Stomach (tissue), 4 donors: ENCODE results near the gene GAS6.

Experiments
- EP300 ChIP-seq: sonication (generic); formaldehyde crosslinking; IDR thresholded peaks from one replicate; pipeline ENCODE4 v1.6.1; 2017; ENCODE audit warnings: antibody characterized with exemption
- POLR2A ChIP-seq, 4 donors: fragments of 450-650 bp; IDR thresholded peaks; one replicate each; pipeline ENCODE4 v1.6.1; 2016; ENCODE audit warnings: antibody characterized with exemption in 4 of 4, control low read depth in 2 of 4, mild to moderate bottlenecking in 1 of 4, moderate library complexity in 1 of 4
- POLR2AphosphoS5 ChIP-seq, 3 donors: sonication (generic); formaldehyde crosslinking; IDR thresholded peaks; one replicate each; pipeline ENCODE4 v1.6.1; 2016; ENCODE audit warnings: antibody characterized with exemption in 3 of 3
- TF ChIP-seq, protein P1 (sequence below), 7 experiments: fragments of 450-650 bp in 4 of 7; fragments of 200-600 bp in 3 of 7; sonication (generic) in 3 of 7; IDR thresholded peaks; one replicate each; pipeline ENCODE4 v1.5.1; 2016 to 2019; ENCODE audit warnings: antibody characterized with exemption in 7 of 7, control low read depth in 2 of 7, mild to moderate bottlenecking in 1 of 7

- TF ChIP-seq POLR2A (IDR thresholded peaks at IDR 0.05) (no peak), EP300 (no peak), POLR2AphosphoS5 (IDR thresholded peaks at IDR 0.05) (peak in 1 of 3 donors; percentile 4)
- TF ChIP-seq, protein P1, sequence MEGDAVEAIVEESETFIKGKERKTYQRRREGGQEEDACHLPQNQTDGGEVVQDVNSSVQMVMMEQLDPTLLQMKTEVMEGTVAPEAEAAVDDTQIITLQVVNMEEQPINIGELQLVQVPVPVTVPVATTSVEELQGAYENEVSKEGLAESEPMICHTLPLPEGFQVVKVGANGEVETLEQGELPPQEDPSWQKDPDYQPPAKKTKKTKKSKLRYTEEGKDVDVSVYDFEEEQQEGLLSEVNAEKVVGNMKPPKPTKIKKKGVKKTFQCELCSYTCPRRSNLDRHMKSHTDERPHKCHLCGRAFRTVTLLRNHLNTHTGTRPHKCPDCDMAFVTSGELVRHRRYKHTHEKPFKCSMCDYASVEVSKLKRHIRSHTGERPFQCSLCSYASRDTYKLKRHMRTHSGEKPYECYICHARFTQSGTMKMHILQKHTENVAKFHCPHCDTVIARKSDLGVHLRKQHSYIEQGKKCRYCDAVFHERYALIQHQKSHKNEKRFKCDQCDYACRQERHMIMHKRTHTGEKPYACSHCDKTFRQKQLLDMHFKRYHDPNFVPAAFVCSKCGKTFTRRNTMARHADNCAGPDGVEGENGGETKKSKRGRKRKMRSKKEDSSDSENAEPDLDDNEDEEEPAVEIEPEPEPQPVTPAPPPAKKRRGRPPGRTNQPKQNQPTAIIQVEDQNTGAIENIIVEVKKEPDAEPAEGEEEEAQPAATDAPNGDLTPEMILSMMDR (IDR thresholded peaks at IDR 0.05) = no peak
These were observed 89.4 kb downstream of the GAS6 start for GRCh38 chr13:113774177-113775107.
